ENCODE measurements around the gene SMARCD3.

DNA sequence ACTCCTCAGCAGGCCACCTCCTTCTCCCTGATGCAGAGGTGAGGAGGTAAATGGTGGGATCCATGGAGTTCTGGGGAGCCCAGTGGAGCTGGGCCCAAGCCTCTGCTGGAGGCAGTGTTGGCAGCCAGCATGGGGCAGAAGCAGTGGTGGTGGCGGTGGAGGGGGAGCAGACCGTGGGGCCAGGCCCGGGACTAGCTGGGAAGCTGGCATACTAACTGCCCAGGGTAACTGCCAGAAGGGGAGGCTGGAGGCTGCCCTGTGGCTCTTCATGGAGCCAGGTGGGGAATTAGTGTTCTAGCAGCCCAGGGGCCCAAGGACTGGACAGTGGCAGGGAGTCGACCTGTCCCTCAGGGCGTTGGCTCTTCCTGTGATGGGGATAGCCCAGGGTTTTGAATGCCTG is 16.1 kb upstream of the SMARCD3 start:
- TF ChIP-seq CTCF (IDR thresholded peaks at IDR 0.05; ENCODE audit: low read depth, low read length): no peak
- no peak for TF ChIP-seq EZH2phosphoT487 (IDR thresholded peaks at IDR 0.05; ENCODE audit: low read depth)

Measured in OCI-LY3 (cell line).